Esophagus squamous epithelium (tissue), 4 donors: ENCODE measurements around the gene RBMS3.

Experiments used
- POLR2A ChIP-seq, 4 donors: fragments of 450-650 bp; IDR thresholded peaks; one replicate each; pipeline ENCODE4 v1.6.1; 2017; ENCODE audit warnings: antibody characterized with exemption in 4 of 4, mild to moderate bottlenecking in 4 of 4, moderate library complexity in 3 of 4
- TF ChIP-seq, protein P1 (sequence below), 6 experiments: fragments of 450-650 bp in 4 of 6; fragments of 200-600 bp in 2 of 6; sonication (generic) in 2 of 6; IDR thresholded peaks; one replicate each; pipeline ENCODE4 v1.5.1; 2016 to 2019; ENCODE audit warnings: antibody characterized with exemption in 6 of 6, mild to moderate bottlenecking in 4 of 6, moderate library complexity in 4 of 6

DNA sequence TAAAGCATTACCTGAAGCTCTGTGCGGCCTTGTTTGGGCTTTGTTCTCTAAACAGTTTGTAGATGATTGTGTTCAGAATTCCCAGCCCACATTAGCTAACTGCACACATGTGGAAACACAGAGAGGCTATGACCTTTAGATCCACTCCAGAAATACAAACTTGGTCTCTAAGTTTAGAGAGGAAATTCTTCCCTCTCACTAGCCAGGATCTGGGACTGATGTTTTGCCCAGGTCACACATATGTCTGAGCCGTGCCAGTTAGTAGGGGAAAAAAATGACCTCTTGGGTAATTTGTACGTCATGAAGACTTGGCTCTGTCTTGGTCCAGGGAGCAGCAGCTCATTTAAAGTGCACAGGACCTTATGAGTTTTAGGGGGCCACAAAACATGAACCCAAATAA, 223.1 kb downstream of the RBMS3 start:
- no peak for TF ChIP-seq POLR2A (IDR thresholded peaks at IDR 0.05)
- TF ChIP-seq, protein P1, sequence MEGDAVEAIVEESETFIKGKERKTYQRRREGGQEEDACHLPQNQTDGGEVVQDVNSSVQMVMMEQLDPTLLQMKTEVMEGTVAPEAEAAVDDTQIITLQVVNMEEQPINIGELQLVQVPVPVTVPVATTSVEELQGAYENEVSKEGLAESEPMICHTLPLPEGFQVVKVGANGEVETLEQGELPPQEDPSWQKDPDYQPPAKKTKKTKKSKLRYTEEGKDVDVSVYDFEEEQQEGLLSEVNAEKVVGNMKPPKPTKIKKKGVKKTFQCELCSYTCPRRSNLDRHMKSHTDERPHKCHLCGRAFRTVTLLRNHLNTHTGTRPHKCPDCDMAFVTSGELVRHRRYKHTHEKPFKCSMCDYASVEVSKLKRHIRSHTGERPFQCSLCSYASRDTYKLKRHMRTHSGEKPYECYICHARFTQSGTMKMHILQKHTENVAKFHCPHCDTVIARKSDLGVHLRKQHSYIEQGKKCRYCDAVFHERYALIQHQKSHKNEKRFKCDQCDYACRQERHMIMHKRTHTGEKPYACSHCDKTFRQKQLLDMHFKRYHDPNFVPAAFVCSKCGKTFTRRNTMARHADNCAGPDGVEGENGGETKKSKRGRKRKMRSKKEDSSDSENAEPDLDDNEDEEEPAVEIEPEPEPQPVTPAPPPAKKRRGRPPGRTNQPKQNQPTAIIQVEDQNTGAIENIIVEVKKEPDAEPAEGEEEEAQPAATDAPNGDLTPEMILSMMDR (IDR thresholded peaks at IDR 0.05): no peak
